Measurements from ENCODE around the gene OR9Q2. TPM values are rescaled to one million over a fixed set of nuclear protein-coding genes. Genes with fewer than 3 reads are reported as not detected.
"Not testable (repeated sequence)": the region's sequence is repeated elsewhere in the genome, so short reads cannot be mapped to it uniquely, and the experiment has no call there.

The OR9Q2 gene
- total RNA-seq, 1 donor from 2014 or later: not detected

DNA sequence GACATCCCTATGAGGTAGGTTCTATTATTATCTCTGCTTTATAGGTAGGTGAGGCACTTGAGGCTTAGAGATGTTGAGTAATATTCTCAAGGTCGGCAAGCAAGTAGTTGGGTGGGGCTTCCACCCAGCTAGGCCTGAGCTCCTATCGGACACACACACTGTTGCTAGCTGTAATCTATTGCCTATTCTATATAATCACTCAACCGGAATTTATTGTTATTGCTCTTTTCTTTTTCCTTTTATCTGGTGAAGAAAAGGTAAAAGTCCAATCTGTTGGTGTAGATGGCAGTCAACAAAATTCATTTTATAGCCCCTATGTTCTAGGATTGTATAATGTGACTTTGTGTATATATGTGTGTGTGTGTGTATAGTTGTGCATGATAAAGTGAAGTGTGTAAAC, 3.4 kb downstream of the OR9Q2 start:
- H3K27ac ChIP-seq: no peak overlapping the region
- H3K4me3 ChIP-seq: no peak overlapping the region
- TF ChIP-seq, protein P1, sequence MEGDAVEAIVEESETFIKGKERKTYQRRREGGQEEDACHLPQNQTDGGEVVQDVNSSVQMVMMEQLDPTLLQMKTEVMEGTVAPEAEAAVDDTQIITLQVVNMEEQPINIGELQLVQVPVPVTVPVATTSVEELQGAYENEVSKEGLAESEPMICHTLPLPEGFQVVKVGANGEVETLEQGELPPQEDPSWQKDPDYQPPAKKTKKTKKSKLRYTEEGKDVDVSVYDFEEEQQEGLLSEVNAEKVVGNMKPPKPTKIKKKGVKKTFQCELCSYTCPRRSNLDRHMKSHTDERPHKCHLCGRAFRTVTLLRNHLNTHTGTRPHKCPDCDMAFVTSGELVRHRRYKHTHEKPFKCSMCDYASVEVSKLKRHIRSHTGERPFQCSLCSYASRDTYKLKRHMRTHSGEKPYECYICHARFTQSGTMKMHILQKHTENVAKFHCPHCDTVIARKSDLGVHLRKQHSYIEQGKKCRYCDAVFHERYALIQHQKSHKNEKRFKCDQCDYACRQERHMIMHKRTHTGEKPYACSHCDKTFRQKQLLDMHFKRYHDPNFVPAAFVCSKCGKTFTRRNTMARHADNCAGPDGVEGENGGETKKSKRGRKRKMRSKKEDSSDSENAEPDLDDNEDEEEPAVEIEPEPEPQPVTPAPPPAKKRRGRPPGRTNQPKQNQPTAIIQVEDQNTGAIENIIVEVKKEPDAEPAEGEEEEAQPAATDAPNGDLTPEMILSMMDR (IDR thresholded peaks at IDR 0.05): no peak
- TF ChIP-seq POLR2AphosphoS5 (IDR thresholded peaks at IDR 0.05; ENCODE audit: insufficient read depth in 1 of 2, low read depth in 1 of 2) (no peak), POLR2A (IDR thresholded peaks at IDR 0.05) (no peak)
- no peaks in the 10 kb centered on the region for H3K36me3 ChIP-seq
- no peaks in the 10 kb centered on the region for H3K9me3 ChIP-seq
- no peaks in the 10 kb centered on the region for H3K27me3 ChIP-seq
- no peak for DNase-seq (ENCODE audit: extremely low spot score in 2 of 2)
- no peaks in the 10 kb centered on the region for H3K4me1 ChIP-seq
- intact Hi-C loops (cut with DNase I): no loop called here

- DNase-seq (ENCODE audit: extremely low spot score in 2 of 2): no peak
- TF ChIP-seq POLR2AphosphoS5 (IDR thresholded peaks at IDR 0.05; ENCODE audit: insufficient read depth in 1 of 2, low read depth in 1 of 2) (no peak), POLR2A (IDR thresholded peaks at IDR 0.05) (no peak)
- TF ChIP-seq, protein P1 (IDR thresholded peaks at IDR 0.05): no peak
- H3K9me3 ChIP-seq: no peaks in the 10 kb centered on the region
- H3K27ac ChIP-seq: no peak overlapping the region
- intact Hi-C loops (cut with DNase I): no loop called here
- no peaks in the 10 kb centered on the region for H3K36me3 ChIP-seq
- H3K4me1 ChIP-seq: no peaks in the 10 kb centered on the region
- no peak overlapping the region for H3K4me3 ChIP-seq
- no peaks in the 10 kb centered on the region for H3K27me3 ChIP-seq
Observed at GRCh38 chr11:58193391-58193790, 4.5 kb downstream of the OR9Q2 start.

GRCh38 chr11:58195939-58196338, 7.1 kb downstream of the OR9Q2 start:
- H3K27ac ChIP-seq: no peak overlapping the region
- no peak overlapping the region for H3K4me3 ChIP-seq
- TF ChIP-seq, protein P1 (IDR thresholded peaks at IDR 0.05): no peak
- no peak for TF ChIP-seq POLR2AphosphoS5 (IDR thresholded peaks at IDR 0.05; ENCODE audit: insufficient read depth in 1 of 2, low read depth in 1 of 2)
- H3K4me1 ChIP-seq: no peaks in the 10 kb centered on the region
- H3K9me3 ChIP-seq: no peaks in the 10 kb centered on the region
- no peaks in the 10 kb centered on the region for H3K36me3 ChIP-seq
- intact Hi-C loops (cut with DNase I): no loop called here
- no peaks in the 10 kb centered on the region for H3K27me3 ChIP-seq
- no peak for DNase-seq (ENCODE audit: extremely low spot score in 2 of 2)

DNA sequence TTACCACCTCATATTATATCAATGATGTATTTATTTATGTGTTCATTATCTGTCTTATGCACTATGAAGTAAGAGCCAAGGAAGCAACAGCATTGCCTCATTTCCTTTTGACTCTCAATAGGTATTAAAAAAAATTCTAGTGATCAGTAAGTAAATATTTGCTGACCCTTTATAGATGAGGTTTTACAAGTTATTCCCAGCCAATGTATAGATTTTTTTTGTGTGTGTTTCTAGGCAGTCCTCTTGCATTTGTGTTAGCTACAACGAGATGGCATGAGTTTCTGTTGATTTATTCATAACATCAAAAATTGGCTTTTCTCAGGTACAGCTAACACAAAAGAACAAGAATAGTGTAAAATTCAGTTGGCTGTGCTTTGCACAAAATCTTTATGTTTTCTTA, 10.4 kb downstream of the OR9Q2 start:
- no peak overlapping the region for H3K27ac ChIP-seq
- no peaks in the 10 kb centered on the region for H3K27me3 ChIP-seq
- no peaks in the 10 kb centered on the region for H3K4me1 ChIP-seq
- no peaks in the 10 kb centered on the region for H3K36me3 ChIP-seq
- no peak for DNase-seq (ENCODE audit: extremely low spot score in 2 of 2)
- no peak overlapping the region for H3K4me3 ChIP-seq
- H3K9me3 ChIP-seq: no peaks in the 10 kb centered on the region
- TF ChIP-seq POLR2AphosphoS5 (IDR thresholded peaks at IDR 0.05; ENCODE audit: insufficient read depth in 1 of 2, low read depth in 1 of 2): no peak
- no peak for TF ChIP-seq POLR2A (IDR thresholded peaks at IDR 0.05)
- TF ChIP-seq, protein P1 (IDR thresholded peaks at IDR 0.05): no peak
- intact Hi-C loops (cut with DNase I): no loop called here

DNA sequence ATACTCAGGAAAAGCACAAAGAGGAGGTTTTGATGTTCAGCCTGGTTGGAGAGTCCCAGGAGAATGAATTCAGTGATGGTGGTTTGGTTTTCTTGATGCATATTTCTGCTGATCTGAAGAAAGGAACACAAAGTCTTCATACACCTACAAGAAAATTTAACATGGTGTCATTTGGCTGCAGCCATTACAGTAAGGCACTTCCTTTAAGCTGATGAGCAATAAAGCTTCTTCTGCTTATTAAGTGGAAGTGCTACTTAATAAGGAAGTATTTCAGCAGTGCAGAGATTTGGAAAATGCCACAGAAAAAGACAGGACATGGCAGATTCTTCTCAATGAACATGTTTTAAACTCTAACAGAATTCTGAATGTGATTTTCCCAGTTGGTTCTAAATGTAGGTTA, 15.2 kb downstream of the OR9Q2 start, which contains the start of gene OR1S2:
TSS of gene OR1S2 (minus strand) at position 101 of the 400 bp plus-strand sequence. CDS start at position 101, 0 bp downstream.
- intact Hi-C loops (cut with DNase I): no loop called here
- Histone ChIP-seq H3K9me3 (no peaks in the 10 kb centered on the region), H3K4me3 (no peak within 1 kb of the TSS), H3K27ac (no peak within 1 kb of the TSS), H3K27me3 (no peaks in the 10 kb centered on the region), H3K4me1 (no peaks in the 10 kb centered on the region), H3K36me3 (no peaks in the 10 kb centered on the region)
- TF ChIP-seq POLR2A (IDR thresholded peaks at IDR 0.05): no peak
- TF ChIP-seq POLR2AphosphoS5 (IDR thresholded peaks at IDR 0.05; ENCODE audit: insufficient read depth in 1 of 2, low read depth in 1 of 2): no peak
- TF ChIP-seq, protein P1 (IDR thresholded peaks at IDR 0.05): no peak
- DNase-seq (ENCODE audit: extremely low spot score in 2 of 2): no peak

- intact Hi-C loops (cut with DNase I); H3K36me3 ChIP-seq; H3K4me3 ChIP-seq; DNase-seq (ENCODE audit: extremely low spot score in 2 of 2); H3K9me3 ChIP-seq; H3K27ac ChIP-seq; H3K27me3 ChIP-seq; H3K4me1 ChIP-seq: not testable (repeated sequence)
Observed at GRCh38 chr11:58212420-58212819, 23.6 kb downstream of the OR9Q2 start, which contains the start of gene OR1S1. Gene OR1S1 (plus strand): TSS chr11:58212720.

Data from vagina (tissue), 2 donors.